Caco-2 (cell line): Measurements from ENCODE around the gene SAFB. TPM values are rescaled to one million over a fixed set of nuclear protein-coding genes. Genes with fewer than 3 reads are reported as not detected.
"Not testable (repeated sequence)": the region's sequence is repeated elsewhere in the genome, so short reads cannot be mapped to it uniquely, and the experiment has no call there.

Experiments
- BruUV-seq: library from RNA; stranded (reverse); fragments of 400-500 nt; replicated peaks from 2 replicates; lab custom pipeline; 2021; lab: Mats Ljungman, UMichigan
- CTCF ChIA-PET: fragments of 300-600 bp; sonication (Branson Sonifier 250); formaldehyde crosslinking; loops from one replicate; lab custom pipeline; 2022; ENCODE audit warnings: antibody characterized with exemption; lab: Charles Lee
- POLR2A ChIA-PET: fragments of 300-600 bp; sonication (Branson Sonifier 250); formaldehyde crosslinking; loops from one replicate; lab custom pipeline; 2022; ENCODE audit warnings: antibody characterized with exemption; lab: Charles Lee
- DNase-seq, 2 experiments: peaks; one replicate each; pipeline versions ENCODE4 v3.0.0 to v3.0.0-alpha.2; 2020 to 2022
- H3K27me3 ChIP-seq: replicated peaks from 2 replicates; pipeline ENCODE4 v1.6.0; 2011; ENCODE audit warnings: low read length; ENCODE audit not compliant: control insufficient read depth, insufficient read depth
- H3K36me3 ChIP-seq: 2 replicates; pipeline ENCODE4 v1.5.1; 2011; ENCODE audit warnings: low read length; ENCODE audit not compliant: control insufficient read depth, insufficient read depth
- H3K4me1 ChIP-seq: fragments of 250-450 bp; sonication (Bioruptor Pico); 2 replicates; pipeline ENCODE4 v1.5.1; 2020; ENCODE audit warnings: mild to moderate bottlenecking
- H3K4me3 ChIP-seq: 2 replicates; pipeline ENCODE4 v1.5.1; 2011; ENCODE audit warnings: low read depth, mild to moderate bottlenecking, control low read depth, low read length
- H3K9me3 ChIP-seq: fragments of 250-450 bp; sonication (Bioruptor Pico); 2 replicates; pipeline ENCODE4 v1.5.1; 2020; ENCODE audit warnings: mild to moderate bottlenecking, moderate library complexity
- H3K27ac Mint-ChIP-seq: one replicate; pipeline ENCODE4 v1.8.0; 2022; ENCODE audit warnings: mixed read lengths; ENCODE audit not compliant: unreplicated experiment
- H3K27me3 Mint-ChIP-seq: one replicate; pipeline ENCODE4 v1.8.0; 2022; ENCODE audit warnings: mixed read lengths; ENCODE audit not compliant: insufficient read depth, unreplicated experiment
- H3K36me3 Mint-ChIP-seq: one replicate; pipeline ENCODE4 v1.8.0; 2022; ENCODE audit warnings: mild to moderate bottlenecking, mixed read lengths; ENCODE audit not compliant: insufficient read depth, unreplicated experiment
- H3K4me1 Mint-ChIP-seq: one replicate; pipeline ENCODE4 v1.8.0; 2022; ENCODE audit warnings: low read depth, mixed read lengths; ENCODE audit not compliant: unreplicated experiment
- H3K4me3 Mint-ChIP-seq: one replicate; pipeline ENCODE4 v1.8.0; 2022; ENCODE audit warnings: mild to moderate bottlenecking, moderate library complexity, mixed read lengths; ENCODE audit not compliant: unreplicated experiment
- H3K9me3 Mint-ChIP-seq: one replicate; pipeline ENCODE4 v1.8.0; 2022; ENCODE audit warnings: mixed read lengths; ENCODE audit not compliant: unreplicated experiment
- intact Hi-C: fragments of 100-400 bp; cut with micrococcal nuclease; formaldehyde crosslinking; loops from one replicate; pipeline ENCODE4 v1.10.0; 2022; ENCODE audit not compliant: unreplicated experiment
- total RNA-seq: library from RNA; stranded (reverse); gene quantifications from 2 replicates; pipeline ENCODE4 v1.2.3, GENCODE V29; 2022
- TF ChIP-seq, protein P1 (sequence below), 2 experiments: fragments of 200-600 bp in 1 of 2; IDR thresholded peaks; 1 replicate in 1 of 2; 2 replicates in 1 of 2; pipeline versions ENCODE4 v1.5.1 to v1.8.0; 2011 to 2022; ENCODE audit warnings: antibody characterized with exemption in 1 of 2, control low read depth in 1 of 2, inconsistent platforms in 1 of 2, low read depth in 1 of 2, low read length in 1 of 2, mild to moderate bottlenecking in 1 of 2, moderate library complexity in 1 of 2; ENCODE audit not compliant: insufficient read depth in 1 of 2, severe bottlenecking in 1 of 2, unreplicated experiment in 1 of 2

SAFB gene
- total RNA-seq, 1 experiment from 2014 or later: 120 TPM

DNA sequence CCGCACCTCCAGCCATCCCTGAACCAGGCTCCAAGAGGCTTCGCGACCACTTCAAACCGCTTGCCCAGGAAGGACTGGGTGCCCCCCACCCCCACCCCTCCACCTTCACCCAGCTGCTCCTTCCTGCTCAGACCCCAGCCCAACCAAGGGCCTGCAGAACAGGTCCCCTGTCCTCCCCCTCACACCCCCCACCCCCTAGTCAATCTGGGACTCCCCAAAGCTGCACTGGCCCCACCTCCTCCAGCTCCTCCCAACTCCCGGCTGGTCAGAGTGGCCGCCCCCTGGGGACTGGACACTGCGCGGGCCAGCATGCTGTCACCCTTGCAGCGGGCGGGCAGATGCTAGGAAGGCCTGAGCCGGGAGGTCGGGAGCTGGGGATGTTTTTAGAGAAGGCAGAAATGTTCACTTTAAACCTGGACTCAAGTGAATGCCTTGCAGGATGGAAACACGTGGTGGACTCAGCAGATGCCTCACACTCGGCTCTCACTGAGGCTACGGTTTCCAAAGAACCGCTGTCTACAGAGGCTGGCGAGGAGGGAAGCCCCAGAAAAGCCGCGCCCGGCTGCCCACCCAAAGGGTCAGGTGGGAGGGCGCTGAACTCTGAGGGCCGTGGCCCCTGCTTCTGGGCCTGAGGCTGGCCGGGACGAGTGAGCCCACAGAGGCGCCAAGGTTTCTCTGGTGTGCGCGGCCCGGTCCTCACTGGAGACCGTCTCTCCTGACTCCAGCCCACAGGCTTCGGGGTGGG is 75.2 kb downstream of the SAFB start:
- intact Hi-C loops: no loop called here
- peaks cover 4% of the 10 kb centered on the region for H3K36me3 ChIP-seq
- CTCF ChIA-PET: interaction anchor here (0.6 kb wide), 1 partner anchor 10 kb away, joined by 3 read pairs; no protein-coding TSS in a partner anchor

DNA sequence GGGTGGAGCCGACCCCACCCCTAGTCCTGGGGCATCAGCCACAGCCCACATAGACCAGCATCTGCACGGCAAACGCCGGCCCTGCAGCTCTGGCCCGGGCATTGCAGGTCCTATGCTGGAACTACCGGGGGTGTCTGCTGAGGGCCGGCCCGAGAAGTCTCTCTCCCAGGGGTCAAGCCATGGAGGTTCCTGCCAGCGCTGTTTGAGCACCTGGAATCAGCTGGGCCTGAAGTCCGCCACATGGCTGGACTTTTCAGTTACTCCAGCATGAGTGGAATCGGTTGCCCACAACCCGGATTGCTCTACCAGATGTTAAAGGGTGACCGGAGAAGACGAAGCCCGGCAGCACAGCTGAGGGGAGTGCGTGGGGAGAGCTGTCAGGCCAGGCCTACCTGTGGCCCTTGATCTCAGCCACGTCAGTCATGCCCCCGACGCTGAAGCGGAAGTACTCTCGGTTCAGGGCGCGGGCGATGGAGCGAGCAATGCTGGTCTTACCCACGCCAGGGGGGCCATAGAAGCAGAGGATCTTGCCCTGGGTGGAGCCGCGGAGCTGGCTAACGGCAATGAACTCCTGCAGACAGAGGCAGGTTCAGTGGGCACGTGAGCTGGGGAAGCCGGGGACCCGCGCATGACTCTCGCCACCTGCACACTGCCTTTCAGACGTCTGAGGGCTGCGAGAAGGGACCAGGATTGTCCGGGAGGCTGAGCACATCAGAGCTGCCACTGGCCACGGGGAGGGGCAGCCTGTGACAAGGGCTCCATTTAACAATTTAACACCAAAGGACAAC is 75.9 kb downstream of the SAFB start:
- Histone ChIP-seq H3K4me1 (no peaks in the 10 kb centered on the region), H3K9me3 (no peaks in the 10 kb centered on the region), H3K36me3 (peaks cover 4% of the 10 kb centered on the region), H3K4me3 (no peak overlapping the region), H3K27me3 (no peaks in the 10 kb centered on the region)
- intact Hi-C loops: no loop called here
- CTCF ChIA-PET: no interaction called here
- peaks cover 95% of the 10 kb centered on the region for H3K36me3 Mint-ChIP-seq
- no peaks in the 10 kb centered on the region for H3K4me1 Mint-ChIP-seq
- H3K4me3 Mint-ChIP-seq: no peak overlapping the region
- DNase-seq: no peak
- no TSS peak for BruUV-seq
- H3K27me3 Mint-ChIP-seq: no peaks in the 10 kb centered on the region
- no peaks in the 10 kb centered on the region for H3K9me3 Mint-ChIP-seq
- TF ChIP-seq, protein P1, sequence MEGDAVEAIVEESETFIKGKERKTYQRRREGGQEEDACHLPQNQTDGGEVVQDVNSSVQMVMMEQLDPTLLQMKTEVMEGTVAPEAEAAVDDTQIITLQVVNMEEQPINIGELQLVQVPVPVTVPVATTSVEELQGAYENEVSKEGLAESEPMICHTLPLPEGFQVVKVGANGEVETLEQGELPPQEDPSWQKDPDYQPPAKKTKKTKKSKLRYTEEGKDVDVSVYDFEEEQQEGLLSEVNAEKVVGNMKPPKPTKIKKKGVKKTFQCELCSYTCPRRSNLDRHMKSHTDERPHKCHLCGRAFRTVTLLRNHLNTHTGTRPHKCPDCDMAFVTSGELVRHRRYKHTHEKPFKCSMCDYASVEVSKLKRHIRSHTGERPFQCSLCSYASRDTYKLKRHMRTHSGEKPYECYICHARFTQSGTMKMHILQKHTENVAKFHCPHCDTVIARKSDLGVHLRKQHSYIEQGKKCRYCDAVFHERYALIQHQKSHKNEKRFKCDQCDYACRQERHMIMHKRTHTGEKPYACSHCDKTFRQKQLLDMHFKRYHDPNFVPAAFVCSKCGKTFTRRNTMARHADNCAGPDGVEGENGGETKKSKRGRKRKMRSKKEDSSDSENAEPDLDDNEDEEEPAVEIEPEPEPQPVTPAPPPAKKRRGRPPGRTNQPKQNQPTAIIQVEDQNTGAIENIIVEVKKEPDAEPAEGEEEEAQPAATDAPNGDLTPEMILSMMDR (IDR thresholded peaks at IDR 0.05; ENCODE audit: insufficient read depth in 1 of 2, low read depth in 1 of 2, low read length in 1 of 2, severe bottlenecking in 1 of 2, unreplicated experiment in 1 of 2): no peak
- POLR2A ChIA-PET: interaction anchor here (0.6 to 1.1 kb wide), 2 partner anchors 8 to 1597 kb away, joined by 3 to 4 read pairs; no protein-coding TSS in a partner anchor
- no peak overlapping the region for H3K27ac Mint-ChIP-seq

More for the DNA sequence above, 75.2 kb downstream of the SAFB start:
- no peak for DNase-seq
- TF ChIP-seq, protein P1 (IDR thresholded peaks at IDR 0.05; ENCODE audit: insufficient read depth in 1 of 2, low read depth in 1 of 2, low read length in 1 of 2, severe bottlenecking in 1 of 2, unreplicated experiment in 1 of 2): no peak
- Histone ChIP-seq H3K4me1 (no peaks in the 10 kb centered on the region), H3K9me3 (no peaks in the 10 kb centered on the region), H3K27me3 (no peaks in the 10 kb centered on the region), H3K4me3 (no peak overlapping the region)
- no peaks in the 10 kb centered on the region for H3K27me3 Mint-ChIP-seq
- H3K27ac Mint-ChIP-seq: peak overlapping the region; percentile 24
- POLR2A ChIA-PET: interaction anchor here (0.5 to 0.6 kb wide), 2 partner anchors 154 to 1597 kb away, joined by 3 to 4 read pairs; no protein-coding TSS in a partner anchor
- no peak overlapping the region for H3K4me3 Mint-ChIP-seq
- H3K36me3 Mint-ChIP-seq: peaks cover 95% of the 10 kb centered on the region
- no peaks in the 10 kb centered on the region for H3K9me3 Mint-ChIP-seq
- H3K4me1 Mint-ChIP-seq: no peaks in the 10 kb centered on the region
- BruUV-seq: no TSS peak

DNA sequence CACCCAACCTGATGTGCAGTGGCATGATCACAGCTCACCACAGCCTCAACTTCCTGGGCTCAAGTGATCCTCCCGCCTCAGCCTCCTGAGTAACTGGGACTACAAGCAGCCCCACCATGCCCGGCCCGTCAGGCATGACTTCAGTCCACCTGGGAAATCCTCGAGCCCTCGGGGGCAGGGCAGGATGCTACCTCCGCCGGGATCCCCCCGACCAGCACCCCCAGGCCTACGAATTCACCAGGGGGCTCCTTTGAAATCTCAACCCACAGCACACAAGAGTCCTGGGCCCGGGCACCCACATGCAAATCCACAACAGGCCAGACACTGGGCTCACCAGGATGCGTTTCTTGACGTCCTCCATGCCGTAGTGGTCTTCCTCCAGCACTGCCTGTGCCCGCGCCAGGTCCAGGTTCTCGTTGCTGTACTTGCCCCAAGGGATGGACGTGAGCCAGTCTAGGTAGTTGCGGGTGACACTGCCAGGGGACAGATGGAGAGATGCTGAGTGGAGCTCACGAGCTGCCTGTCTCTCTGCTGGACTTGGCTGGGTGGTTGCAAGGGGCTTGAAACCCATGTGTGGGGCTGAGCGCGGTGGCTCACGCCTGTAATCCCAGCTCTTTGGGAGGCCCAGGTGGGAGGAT is 77.7 kb downstream of the SAFB start:
- TF ChIP-seq, protein P1 (IDR thresholded peaks at IDR 0.05; ENCODE audit: insufficient read depth in 1 of 2, low read depth in 1 of 2, low read length in 1 of 2, severe bottlenecking in 1 of 2, unreplicated experiment in 1 of 2): no peak
- no peak overlapping the region for H3K4me3 Mint-ChIP-seq
- BruUV-seq: no TSS peak
- POLR2A ChIA-PET: no interaction called here
- DNase-seq: no peak
- H3K27me3 Mint-ChIP-seq: no peaks in the 10 kb centered on the region
- Histone ChIP-seq H3K36me3 (peaks cover 7% of the 10 kb centered on the region), H3K4me3 (no peak overlapping the region), H3K27me3 (no peaks in the 10 kb centered on the region), H3K9me3 (no peaks in the 10 kb centered on the region), H3K4me1 (no peaks in the 10 kb centered on the region)
- intact Hi-C loops: no loop called here
- no peaks in the 10 kb centered on the region for H3K9me3 Mint-ChIP-seq
- CTCF ChIA-PET: no interaction called here
- no peak overlapping the region for H3K27ac Mint-ChIP-seq
- H3K36me3 Mint-ChIP-seq: peaks cover 95% of the 10 kb centered on the region
- H3K4me1 Mint-ChIP-seq: no peaks in the 10 kb centered on the region

DNA sequence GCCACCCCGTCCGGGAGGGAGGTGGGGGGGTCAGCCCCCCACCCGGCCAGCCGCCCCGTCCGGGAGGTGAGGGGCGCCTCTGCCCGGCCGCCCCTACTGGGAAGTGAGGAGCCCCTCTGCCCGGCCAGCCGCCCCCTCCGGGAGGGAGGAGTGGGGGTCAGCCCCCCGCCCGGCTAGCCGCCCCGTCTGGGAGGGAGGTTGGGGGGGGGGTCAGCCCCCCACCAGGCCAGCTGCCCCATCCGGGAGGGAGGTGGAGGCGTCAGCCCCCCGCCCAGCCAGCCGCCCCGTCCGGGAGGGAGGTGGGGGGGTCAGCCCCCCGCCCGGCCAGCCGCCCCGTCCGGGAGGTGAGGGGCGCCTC is 79.1 kb downstream of the SAFB start:
- H3K36me3 Mint-ChIP-seq: peaks cover 94% of the 10 kb centered on the region
- H3K27me3 Mint-ChIP-seq, H3K36me3 ChIP-seq, H3K9me3 ChIP-seq, H3K9me3 Mint-ChIP-seq, intact Hi-C loops, POLR2A ChIA-PET, H3K4me1 ChIP-seq, DNase-seq, H3K4me1 Mint-ChIP-seq, CTCF ChIA-PET, H3K4me3 Mint-ChIP-seq, H3K27me3 ChIP-seq, H3K4me3 ChIP-seq, H3K27ac Mint-ChIP-seq, BruUV-seq: not testable (repeated sequence)
